AG09309 (cell line): ENCODE measurements around the gene KRT79.

Source experiments
- DNase-seq: peaks from one replicate; pipeline ENCODE4 v3.0.0-alpha.2; 2010; ENCODE audit warnings: low read depth
- H3K4me3 ChIP-seq: 2 replicates; pipeline ENCODE4 v1.5.1; 2011; ENCODE audit warnings: mild to moderate bottlenecking, low read depth, low read length, moderate library complexity; ENCODE audit not compliant: control insufficient read depth
- CTCF ChIP-seq: IDR thresholded peaks from 2 replicates; pipeline ENCODE4 v1.5.1; 2011; ENCODE audit warnings: mild to moderate bottlenecking, low read depth, low read length, inconsistent platforms; ENCODE audit not compliant: insufficient read depth, control insufficient read depth; ENCODE audit errors: missing control alignments

KRT79 gene

DNA sequence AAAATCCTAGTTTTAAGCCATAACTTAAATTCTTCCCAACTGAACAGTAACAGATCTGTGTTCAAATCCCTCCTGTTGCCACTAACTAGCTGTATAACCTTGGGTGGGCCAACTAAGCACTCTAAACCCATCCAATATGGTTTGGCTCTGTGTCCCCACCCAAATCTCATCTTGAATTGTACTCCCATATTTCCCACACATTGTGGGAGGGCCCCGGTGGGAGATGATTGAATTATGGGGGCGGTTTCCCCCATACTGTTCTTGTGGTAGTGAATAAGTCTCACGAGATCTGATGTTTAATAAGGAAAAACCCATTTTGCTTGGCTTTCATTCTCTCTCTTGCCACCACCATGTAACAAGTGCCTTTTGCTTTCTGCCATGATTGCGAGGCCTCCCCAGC lies 18.9 kb downstream of the KRT79 start:
- no peak for DNase-seq
- TF ChIP-seq CTCF = no peak
- H3K4me3 ChIP-seq = no peak overlapping the region

DNA sequence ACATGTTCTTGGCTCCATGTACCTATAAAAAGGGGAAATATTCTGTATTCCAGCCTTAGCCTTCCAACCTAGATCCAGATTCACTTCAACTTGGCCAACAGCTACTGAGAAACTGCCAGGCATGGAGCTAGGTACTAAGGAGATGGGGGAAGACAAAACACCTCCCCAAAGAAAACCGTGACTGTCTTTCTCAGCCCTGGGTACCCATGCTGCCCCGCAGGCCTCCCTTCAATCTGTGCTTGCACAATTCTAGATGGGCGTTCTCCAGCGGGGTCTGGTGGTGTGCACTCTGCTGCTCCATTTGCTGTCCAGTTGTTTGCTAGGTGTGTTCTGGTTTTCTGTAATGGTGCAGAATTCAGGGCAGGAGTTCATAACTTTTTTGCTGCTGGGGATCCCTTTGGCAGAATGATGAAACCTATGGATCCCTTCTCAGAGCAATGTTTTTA lies 19.4 kb downstream of the KRT79 start:
- no peak overlapping the region for H3K4me3 ChIP-seq
- TF ChIP-seq CTCF = no peak
- DNase-seq = no peak

DNA sequence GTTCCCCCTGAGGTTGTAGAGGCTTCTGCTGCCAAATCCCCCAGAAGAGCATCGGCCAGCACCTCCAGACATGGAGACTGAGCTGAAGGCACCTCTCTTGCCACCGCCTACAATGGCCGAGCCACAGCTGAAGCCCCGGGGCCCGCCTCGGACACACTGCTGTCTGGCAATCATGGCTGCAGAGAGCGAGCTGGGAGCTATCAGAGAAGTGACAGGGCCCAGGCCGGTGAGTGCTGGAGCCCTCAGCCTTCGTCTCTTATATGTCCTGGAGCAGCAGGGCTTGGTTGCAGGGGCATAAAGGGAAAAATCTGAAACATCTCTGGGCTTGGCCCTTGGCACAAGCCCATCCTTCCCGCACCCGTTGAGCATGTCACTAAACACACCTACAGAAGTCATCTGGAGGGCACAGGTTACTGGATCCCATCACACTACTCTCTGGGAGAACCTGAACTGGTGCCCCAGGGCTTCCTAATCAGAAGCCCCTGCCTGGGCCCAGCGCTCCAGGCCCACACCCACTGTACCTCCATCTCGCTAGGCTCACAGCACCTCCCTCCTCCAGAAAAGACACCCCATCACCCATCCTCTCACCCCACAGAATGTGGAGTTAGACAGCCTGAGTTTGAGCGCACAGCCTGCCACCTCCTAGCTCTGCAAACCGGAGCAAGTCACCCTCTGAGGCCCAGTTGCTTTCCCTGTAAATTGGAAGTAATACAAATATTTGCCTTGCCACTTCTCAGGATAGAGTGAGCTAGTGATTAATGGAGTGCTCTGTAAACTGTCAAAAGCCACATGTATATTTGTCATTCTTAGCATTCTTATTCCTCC lies 20.0 kb downstream of the KRT79 start, which contains the start of gene KRT4:
Gene KRT4, minus strand, starts transcription at position 232 of the 825 bp plus-strand sequence. Its CDS starts 58 bp downstream, at position 174.
- no peak for DNase-seq
- no peak within 1 kb of the TSS for H3K4me3 ChIP-seq
- TF ChIP-seq CTCF = no peak

GRCh38 chr12:52813203-52813819 lies 20.8 kb downstream of the KRT79 start:
- TF ChIP-seq CTCF = no peak
- H3K4me3 ChIP-seq = no peak overlapping the region
- no peak for DNase-seq

- no peak overlapping the region for H3K4me3 ChIP-seq
- TF ChIP-seq CTCF = no peak
- DNase-seq = no peak
Measured at GRCh38 chr12:52812749-52813148, 21.4 kb downstream of the KRT79 start.

DNA sequence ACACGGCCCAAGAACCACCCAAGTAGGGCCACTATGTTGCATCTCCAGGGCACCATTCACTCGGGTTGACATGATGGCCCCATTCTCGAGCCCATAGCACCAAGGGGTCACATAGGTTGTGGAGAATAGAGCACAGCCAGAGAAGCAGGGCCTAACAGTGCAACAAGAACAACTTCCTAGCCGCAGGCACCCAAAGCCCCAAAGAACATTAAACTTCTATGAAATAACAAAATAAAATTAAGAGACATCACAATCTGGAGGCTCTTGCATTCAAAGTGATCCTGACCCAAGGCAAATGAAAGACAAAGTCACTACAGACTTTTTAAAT lies 22.1 kb downstream of the KRT79 start:
- no peak for TF ChIP-seq CTCF
- DNase-seq = no peak
- no peak overlapping the region for H3K4me3 ChIP-seq
